Memory B cell (primary cell): ENCODE data around the gene RGS8.
"Not testable (repeated sequence)": the region's sequence is repeated elsewhere in the genome, so short reads cannot be mapped to it uniquely, and the experiment has no call there.

Experiments
- ATAC-seq: fragments of 150-1000 bp; cut with Tn5 transposase; 2 replicates; pipeline ENCODE4 v1.10.0; 2021; ENCODE audit warnings: low read depth, mild to moderate bottlenecking, moderate library complexity
- DNase-seq, 2 donors: peaks; one replicate each; pipeline ENCODE4 v3.0.0; 2022; ENCODE audit warnings: low spot score in 2 of 2
- H3K27ac Mint-ChIP-seq: one replicate; pipeline ENCODE4 v1.8.0; 2022; ENCODE audit warnings: mild to moderate bottlenecking, moderate library complexity, mixed read lengths
- H3K27me3 Mint-ChIP-seq: one replicate; pipeline ENCODE4 v1.8.0; 2022; ENCODE audit warnings: mixed read lengths
- H3K36me3 Mint-ChIP-seq: one replicate; pipeline ENCODE4 v1.8.0; 2022; ENCODE audit warnings: mild to moderate bottlenecking, mixed read lengths
- H3K4me1 Mint-ChIP-seq: one replicate; pipeline ENCODE4 v1.8.0; 2022; ENCODE audit warnings: mixed read lengths
- H3K4me3 Mint-ChIP-seq: one replicate; pipeline ENCODE4 v1.8.0; 2022; ENCODE audit warnings: mild to moderate bottlenecking, moderate library complexity, mixed read lengths
- H3K9me3 Mint-ChIP-seq: one replicate; pipeline ENCODE4 v1.8.0; 2022; ENCODE audit warnings: mixed read lengths

RGS8 gene

DNA sequence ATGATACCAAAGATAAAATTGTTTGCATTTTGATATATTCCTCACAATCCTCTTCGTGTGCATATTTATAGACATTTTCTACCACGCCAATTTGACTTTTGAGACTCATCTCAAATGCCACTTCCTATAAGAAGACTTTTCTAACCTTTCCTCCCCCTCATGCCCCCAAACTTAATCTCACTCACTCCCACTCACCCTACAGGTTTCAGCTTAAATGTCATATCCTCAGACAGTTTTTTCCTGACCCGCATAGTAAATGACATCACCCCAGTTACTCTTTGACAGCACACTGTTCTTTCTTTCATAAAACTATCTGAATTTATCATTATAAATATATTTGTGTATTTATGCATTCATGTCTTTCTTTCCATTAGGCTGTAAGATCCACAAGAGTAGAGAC is 29.6 kb upstream of the RGS8 start:
- Mint-ChIP-seq H3K27ac (no peak overlapping the region), H3K36me3 (no peaks in the 10 kb centered on the region), H3K9me3 (no peaks in the 10 kb centered on the region), H3K4me1 (peaks cover 15% of the 10 kb centered on the region), H3K27me3 (no peaks in the 10 kb centered on the region), H3K4me3 (no peak overlapping the region)
- ATAC-seq (no peak), DNase-seq (no peak)

DNA sequence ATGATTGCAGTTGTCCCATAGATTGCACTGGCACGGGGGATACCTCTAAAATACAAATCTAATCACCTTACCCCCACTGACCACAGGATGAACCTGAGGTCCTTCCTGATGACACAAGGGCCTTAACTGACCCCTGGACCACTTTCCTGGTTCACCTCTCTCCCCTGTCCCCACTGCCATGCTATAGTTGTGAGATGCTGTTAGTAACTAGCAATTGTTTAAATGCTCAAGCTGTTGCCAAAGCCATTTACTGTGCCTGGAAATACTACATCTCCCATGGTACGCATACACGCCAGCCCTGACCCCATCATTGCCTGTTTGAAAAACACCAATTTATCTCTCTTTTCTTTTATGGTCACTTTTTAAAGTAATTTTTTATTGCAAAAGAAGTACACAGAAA is 29.1 kb upstream of the RGS8 start:
- no peaks in the 10 kb centered on the region for H3K36me3 Mint-ChIP-seq
- no peak overlapping the region for H3K4me3 Mint-ChIP-seq
- DNase-seq (no peak), ATAC-seq (no peak)
- no peak overlapping the region for H3K27ac Mint-ChIP-seq
- peaks cover 15% of the 10 kb centered on the region for H3K4me1 Mint-ChIP-seq
- no peaks in the 10 kb centered on the region for H3K9me3 Mint-ChIP-seq
- no peaks in the 10 kb centered on the region for H3K27me3 Mint-ChIP-seq

DNA sequence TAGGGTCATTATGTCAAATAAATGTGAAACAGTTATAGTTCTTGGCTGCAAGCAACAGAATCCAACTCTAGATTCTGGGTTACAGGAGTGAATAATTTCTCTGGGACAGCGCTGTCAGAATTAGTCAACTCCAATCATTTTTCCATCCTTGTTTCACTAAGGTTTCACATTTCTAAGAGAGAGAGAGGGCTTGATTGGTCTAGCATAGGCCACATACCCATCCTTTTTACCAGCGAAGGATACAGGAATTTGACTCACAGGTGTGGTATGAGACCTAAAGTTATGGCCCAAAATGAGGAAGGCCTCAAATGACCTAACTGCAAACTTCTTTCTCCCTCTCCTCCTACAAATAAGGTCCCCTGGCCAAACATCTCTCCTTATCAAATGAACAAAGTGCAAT is 25.5 kb upstream of the RGS8 start:
- Mint-ChIP-seq H3K9me3 (no peaks in the 10 kb centered on the region), H3K27me3 (no peaks in the 10 kb centered on the region), H3K36me3 (no peaks in the 10 kb centered on the region), H3K27ac (no peak overlapping the region), H3K4me3 (no peak overlapping the region), H3K4me1 (no peaks in the 10 kb centered on the region)
- DNase-seq (no peak), ATAC-seq (no peak)

- Mint-ChIP-seq H3K9me3 (no peaks in the 10 kb centered on the region), H3K4me3 (no peak overlapping the region), H3K27me3 (no peaks in the 10 kb centered on the region), H3K36me3 (no peaks in the 10 kb centered on the region), H3K4me1 (no peaks in the 10 kb centered on the region), H3K27ac (no peak overlapping the region)
- DNase-seq (no peak), ATAC-seq (no peak)
Measured at GRCh38 chr1:182709225-182709764, 24.9 kb upstream of the RGS8 start.

DNA sequence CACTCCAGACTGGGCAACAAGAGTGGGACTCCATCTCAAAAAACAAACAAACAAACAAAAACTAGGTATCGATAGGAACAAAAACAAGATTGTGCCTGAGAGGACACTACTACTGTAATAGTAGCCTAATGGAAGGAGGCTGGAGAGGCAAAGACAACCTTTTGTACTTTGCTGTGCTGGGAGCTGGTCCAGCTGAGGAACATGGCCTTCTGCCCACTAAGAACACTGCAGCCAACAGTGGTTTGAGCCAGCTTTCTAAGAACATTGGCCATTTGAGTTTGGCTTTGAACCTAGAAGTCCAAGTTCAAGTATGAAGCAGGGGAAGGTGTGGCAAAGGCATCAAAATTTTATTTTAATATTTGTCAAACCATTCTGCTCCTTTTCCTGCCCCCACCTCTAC is 22.7 kb upstream of the RGS8 start:
- no peaks in the 10 kb centered on the region for H3K36me3 Mint-ChIP-seq
- H3K9me3 Mint-ChIP-seq = no peaks in the 10 kb centered on the region
- no peak for DNase-seq
- no peaks in the 10 kb centered on the region for H3K4me1 Mint-ChIP-seq
- no peak overlapping the region for H3K27ac Mint-ChIP-seq
- no peak overlapping the region for H3K4me3 Mint-ChIP-seq
- no peaks in the 10 kb centered on the region for H3K27me3 Mint-ChIP-seq
- no peak for ATAC-seq

DNA sequence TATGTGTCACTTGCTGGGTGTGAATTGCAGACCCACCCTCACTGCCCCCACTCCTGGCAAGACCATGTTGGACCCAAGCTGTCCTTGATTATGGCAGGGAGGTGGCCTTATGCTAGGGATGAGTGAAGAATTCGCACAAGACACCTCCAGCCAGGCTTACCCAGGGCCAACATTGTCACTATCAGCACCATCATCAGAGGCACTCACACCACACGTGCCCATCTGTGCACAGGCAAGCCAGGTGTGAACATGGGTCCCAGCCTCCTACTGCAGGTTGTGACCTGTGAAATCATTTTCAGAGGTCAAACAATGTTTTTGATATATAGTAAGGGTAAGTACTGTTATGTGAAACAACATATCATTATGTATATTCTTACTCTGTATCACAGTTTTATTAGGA is 20.3 kb upstream of the RGS8 start:
- no peak for ATAC-seq
- Mint-ChIP-seq H3K27me3 (peaks cover 2% of the 10 kb centered on the region), H3K9me3 (no peaks in the 10 kb centered on the region), H3K27ac (no peak overlapping the region), H3K4me3 (no peak overlapping the region), H3K4me1 (no peaks in the 10 kb centered on the region), H3K36me3 (no peaks in the 10 kb centered on the region)
- DNase-seq = no peak

DNA sequence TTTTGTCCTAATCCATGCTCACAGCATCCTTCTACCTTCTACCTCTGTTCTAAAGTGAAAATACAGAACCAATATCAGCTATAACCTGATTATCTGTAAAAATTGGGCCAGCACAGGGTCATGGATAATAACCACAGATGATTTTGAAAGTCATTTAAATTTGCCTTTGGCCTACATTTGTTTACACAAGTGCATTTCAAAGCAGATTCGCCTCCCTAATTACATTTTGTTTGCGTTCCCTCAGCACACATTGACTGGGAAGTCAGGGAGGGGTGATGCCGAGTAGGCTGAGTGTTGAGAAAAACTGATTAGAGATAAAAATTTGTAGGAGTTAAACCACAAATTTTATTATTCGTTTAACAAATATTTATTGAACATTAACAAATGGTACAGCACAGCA is 19.2 kb upstream of the RGS8 start:
- Mint-ChIP-seq H3K4me3 (no peak overlapping the region), H3K4me1 (no peaks in the 10 kb centered on the region), H3K27ac (no peak overlapping the region), H3K27me3 (peaks cover 5% of the 10 kb centered on the region), H3K36me3 (no peaks in the 10 kb centered on the region), H3K9me3 (no peaks in the 10 kb centered on the region)
- no peak for ATAC-seq
- no peak for DNase-seq

DNA sequence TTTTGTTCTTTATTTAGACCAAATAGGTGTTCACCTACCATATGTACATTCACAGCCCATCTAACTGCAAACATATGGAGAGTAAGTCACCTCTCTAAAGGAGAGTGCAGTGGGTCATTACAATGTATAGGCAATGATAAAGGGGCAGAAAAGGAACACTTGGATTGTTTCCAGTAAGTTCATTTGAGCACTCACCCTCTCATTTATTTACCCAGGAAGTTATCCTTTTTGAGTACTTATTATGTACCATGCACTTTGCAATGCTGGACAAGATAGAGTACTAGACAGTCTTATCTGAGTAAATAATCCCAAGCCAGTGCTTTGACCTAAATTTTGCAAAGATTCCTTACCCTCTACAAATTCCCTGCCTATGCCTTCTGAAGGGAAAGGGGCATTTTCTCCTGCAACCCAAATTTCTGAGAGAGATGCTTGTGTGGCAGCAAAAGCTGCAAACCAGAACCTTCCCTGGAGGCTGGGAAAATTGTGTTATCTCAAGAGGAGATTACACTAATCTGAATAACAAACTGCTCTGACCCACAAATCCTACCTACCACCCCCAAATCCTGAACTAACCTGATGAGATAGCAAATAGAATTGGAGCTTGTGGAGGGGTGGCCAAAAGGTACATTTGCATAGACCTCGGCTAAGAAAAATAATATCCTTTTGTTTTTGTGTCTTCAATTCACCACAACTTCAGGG is 18.6 kb upstream of the RGS8 start:
- H3K27ac Mint-ChIP-seq = no peak overlapping the region
- ATAC-seq = no peak
- no peak overlapping the region for H3K4me3 Mint-ChIP-seq
- H3K27me3 Mint-ChIP-seq = peaks cover 6% of the 10 kb centered on the region
- no peaks in the 10 kb centered on the region for H3K9me3 Mint-ChIP-seq
- H3K36me3 Mint-ChIP-seq = no peaks in the 10 kb centered on the region
- DNase-seq = no peak
- H3K4me1 Mint-ChIP-seq = no peaks in the 10 kb centered on the region

GRCh38 chr1:182700351-182700709 is 15.9 kb upstream of the RGS8 start:
- DNase-seq = no peak
- ATAC-seq = no peak
- H3K27me3 Mint-ChIP-seq = peaks cover 6% of the 10 kb centered on the region
- no peaks in the 10 kb centered on the region for H3K4me1 Mint-ChIP-seq
- no peaks in the 10 kb centered on the region for H3K36me3 Mint-ChIP-seq
- H3K4me3 Mint-ChIP-seq = no peak overlapping the region
- H3K9me3 Mint-ChIP-seq = no peaks in the 10 kb centered on the region
- no peak overlapping the region for H3K27ac Mint-ChIP-seq

DNA sequence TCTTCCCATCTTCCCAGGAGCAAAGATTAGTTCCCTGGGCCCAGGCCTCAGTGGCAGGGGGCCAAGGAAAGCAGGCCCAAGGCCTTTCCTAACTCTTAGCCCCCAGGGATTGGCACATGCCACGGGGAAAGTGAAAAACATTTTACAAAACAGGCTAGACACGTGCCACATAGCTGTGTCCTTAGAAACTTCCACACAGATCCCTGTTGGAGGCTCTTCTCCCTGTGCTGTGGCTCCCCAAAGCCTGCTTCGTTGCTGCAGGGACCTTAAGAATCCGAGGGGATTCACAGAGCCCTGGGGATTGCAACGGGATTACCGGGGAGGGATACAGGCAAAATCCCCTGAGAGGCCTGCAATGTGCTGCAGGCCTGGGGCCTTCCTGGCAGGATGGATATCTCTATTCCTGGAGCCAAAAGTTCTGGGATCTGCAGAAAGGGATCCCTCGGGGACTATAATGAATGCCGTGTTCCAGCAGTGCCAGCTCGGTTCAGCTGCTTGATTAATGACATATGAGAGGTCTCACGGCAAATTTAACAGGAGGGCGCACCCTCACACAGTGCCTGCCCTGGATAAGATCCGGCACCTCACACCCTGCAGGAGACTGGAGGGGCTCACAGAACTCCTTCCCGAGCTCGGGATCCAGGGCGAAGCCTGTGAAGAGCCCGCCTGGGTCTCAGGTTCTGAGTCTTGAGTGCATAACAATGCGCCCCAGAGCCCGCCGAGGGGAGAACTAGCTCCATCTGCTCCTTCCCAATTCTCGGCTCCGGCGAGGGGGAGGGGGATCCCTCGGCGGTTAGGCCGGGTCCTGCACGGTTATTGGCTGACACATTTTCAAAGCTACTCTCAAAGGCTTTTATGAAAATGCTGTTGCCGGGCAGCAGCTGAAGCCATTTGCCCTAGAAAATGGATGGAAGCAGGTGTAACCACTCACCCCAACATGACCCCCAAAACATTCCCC is 15.3 kb upstream of the RGS8 start:
- Mint-ChIP-seq H3K4me1 (no peaks in the 10 kb centered on the region), H3K9me3 (no peaks in the 10 kb centered on the region), H3K4me3 (no peak overlapping the region), H3K27ac (no peak overlapping the region), H3K27me3 (peaks cover 6% of the 10 kb centered on the region), H3K36me3 (no peaks in the 10 kb centered on the region)
- ATAC-seq (no peak), DNase-seq (no peak)

DNA sequence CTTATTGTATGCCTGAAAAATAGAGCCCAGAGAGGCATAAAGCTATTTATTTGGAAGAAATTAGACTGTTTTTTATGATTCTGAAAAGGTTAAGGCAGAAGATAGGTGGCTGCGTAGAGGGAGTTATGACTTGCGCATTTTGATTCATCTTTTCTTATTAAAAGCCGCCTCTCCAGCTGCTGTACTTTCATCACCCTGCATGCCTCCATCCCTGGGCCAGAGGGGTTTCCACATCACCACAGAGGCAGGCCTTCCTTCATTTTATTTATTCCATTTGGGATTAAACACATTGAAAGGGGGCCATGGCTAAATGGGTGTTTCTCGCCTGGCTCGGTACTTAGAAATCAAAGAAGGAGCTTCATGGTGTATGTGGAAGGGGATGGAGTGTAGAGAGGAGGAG is 14.6 kb upstream of the RGS8 start:
- no peaks in the 10 kb centered on the region for H3K36me3 Mint-ChIP-seq
- H3K4me3 Mint-ChIP-seq = no peak overlapping the region
- H3K27me3 Mint-ChIP-seq = peaks cover 6% of the 10 kb centered on the region
- H3K27ac Mint-ChIP-seq = no peak overlapping the region
- DNase-seq (no peak), ATAC-seq (no peak)
- no peaks in the 10 kb centered on the region for H3K9me3 Mint-ChIP-seq
- no peaks in the 10 kb centered on the region for H3K4me1 Mint-ChIP-seq

DNA sequence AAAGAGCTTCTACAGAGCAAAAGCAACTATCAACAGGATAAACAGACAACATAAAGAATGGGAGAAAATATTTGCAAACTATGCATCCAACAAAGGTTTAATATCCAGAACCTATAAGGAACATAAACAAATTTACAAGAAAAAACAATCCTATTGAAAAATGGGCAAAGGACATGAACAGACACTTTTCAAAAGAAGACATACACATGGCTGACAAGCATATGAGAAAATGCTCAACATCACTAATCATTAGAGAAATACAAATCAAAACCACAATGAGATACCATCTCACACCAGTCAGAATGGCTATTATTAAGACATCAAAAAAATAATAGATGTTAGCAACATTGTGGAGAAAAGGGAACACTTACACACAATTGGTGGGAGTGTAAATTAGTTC is 8.8 kb upstream of the RGS8 start:
- H3K9me3 Mint-ChIP-seq, ATAC-seq, DNase-seq, H3K4me1 Mint-ChIP-seq, H3K27me3 Mint-ChIP-seq, H3K27ac Mint-ChIP-seq, H3K36me3 Mint-ChIP-seq, H3K4me3 Mint-ChIP-seq: not testable (repeated sequence)

GRCh38 chr1:182690886-182691443 is 6.6 kb upstream of the RGS8 start:
- no peak for ATAC-seq
- Mint-ChIP-seq H3K4me3 (no peak overlapping the region), H3K36me3 (no peaks in the 10 kb centered on the region), H3K9me3 (peaks cover 4% of the 10 kb centered on the region), H3K4me1 (peaks cover 3% of the 10 kb centered on the region), H3K27ac (no peak overlapping the region), H3K27me3 (peaks cover 2% of the 10 kb centered on the region)
- DNase-seq = no peak

DNA sequence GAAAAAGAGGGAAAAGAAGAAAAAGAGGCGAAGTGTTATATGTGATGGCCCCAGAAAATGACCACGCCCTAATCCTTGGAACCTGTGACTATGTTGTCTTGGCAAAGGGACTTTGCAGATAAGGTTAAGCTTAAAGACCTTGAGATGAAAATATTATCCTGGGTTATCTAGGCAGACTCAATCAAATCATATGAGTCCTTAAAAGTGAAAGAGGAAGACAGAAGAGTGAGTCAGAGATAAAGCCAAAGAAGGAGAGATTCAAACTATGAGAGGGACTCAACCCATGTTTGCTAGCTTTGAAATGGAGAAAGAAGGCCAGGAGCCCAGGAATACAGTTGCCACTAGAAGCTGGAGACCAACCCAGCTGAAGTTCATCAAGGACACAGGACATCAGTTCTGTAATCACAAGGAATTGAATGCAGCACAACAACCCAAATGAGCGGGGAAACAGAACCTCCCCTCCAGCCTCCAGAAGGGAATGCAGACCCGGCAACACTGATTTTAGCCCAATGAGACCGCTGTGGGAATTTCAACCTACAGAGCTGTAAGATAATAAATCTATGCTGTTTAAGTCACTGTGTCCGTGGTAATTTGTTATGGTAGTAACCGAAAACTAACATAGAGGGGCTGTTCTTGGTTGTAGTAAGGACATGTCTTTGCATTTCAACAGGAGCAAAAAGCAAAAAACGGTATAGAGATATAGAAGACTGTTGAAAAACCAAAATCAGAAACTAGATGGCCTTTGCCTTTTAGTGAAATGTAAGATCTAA is 4.2 kb upstream of the RGS8 start:
- DNase-seq = no peak
- no peak for ATAC-seq
- Mint-ChIP-seq H3K36me3 (no peaks in the 10 kb centered on the region), H3K4me1 (peaks cover 3% of the 10 kb centered on the region), H3K4me3 (no peak overlapping the region), H3K9me3 (peaks cover 4% of the 10 kb centered on the region), H3K27ac (no peak overlapping the region), H3K27me3 (peaks cover 5% of the 10 kb centered on the region)
